ENCODE measurements around the gene SLC4A8. TPM values are rescaled to one million over a fixed set of nuclear protein-coding genes. Genes with fewer than 3 reads are reported as not detected.

The SLC4A8 gene
- total and polyA plus RNA-seq, 9 of the 15 experiments (the other 6 are each of a cell fraction or from before 2014, with no cell fraction given), result 0.04 to 1.5 (median 0.12) TPM; not detected in 2

DNA sequence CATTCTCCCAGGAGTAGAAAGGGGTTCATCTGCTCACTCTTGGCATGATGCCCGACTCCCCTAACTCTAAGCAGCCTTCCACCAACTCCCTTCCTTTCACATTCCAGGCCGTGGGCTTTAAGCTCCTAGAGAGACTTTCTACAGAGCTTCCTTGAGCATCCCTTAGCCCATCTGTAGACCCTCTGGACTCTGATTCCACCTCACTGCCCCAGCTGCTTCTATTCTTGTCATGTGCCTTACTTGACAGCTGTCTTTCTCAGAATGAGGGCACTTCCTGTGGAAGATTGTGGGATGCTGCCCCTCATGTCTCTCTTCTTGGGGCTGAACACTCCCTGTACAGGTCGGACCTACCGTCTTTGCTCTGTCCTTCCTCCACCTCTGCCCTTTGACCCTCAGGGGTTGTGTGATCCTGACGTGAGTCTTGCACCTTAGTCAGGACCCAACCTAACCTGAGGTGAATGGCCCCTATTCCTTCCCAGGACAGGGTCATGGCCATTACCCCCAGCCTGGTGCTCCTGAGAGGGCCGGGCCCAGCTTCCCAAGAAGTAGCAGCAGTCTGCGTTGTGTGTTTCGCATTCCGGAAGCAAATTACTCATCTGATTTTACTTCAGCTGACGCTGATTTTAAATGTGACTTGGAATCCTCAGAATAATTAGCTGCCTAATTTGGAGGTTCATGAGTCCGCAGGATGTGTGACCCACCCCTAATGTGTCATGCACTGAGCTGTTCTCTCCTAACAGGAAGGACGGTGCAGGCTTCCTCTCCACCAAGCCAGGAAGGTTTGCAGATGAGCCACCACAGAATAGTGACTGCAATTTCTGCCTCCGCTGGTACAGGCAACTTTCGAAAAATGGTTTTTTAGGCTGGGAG lies 30.7 kb upstream of the SLC4A8 start (continued):
- TF ChIP-seq, protein P1, sequence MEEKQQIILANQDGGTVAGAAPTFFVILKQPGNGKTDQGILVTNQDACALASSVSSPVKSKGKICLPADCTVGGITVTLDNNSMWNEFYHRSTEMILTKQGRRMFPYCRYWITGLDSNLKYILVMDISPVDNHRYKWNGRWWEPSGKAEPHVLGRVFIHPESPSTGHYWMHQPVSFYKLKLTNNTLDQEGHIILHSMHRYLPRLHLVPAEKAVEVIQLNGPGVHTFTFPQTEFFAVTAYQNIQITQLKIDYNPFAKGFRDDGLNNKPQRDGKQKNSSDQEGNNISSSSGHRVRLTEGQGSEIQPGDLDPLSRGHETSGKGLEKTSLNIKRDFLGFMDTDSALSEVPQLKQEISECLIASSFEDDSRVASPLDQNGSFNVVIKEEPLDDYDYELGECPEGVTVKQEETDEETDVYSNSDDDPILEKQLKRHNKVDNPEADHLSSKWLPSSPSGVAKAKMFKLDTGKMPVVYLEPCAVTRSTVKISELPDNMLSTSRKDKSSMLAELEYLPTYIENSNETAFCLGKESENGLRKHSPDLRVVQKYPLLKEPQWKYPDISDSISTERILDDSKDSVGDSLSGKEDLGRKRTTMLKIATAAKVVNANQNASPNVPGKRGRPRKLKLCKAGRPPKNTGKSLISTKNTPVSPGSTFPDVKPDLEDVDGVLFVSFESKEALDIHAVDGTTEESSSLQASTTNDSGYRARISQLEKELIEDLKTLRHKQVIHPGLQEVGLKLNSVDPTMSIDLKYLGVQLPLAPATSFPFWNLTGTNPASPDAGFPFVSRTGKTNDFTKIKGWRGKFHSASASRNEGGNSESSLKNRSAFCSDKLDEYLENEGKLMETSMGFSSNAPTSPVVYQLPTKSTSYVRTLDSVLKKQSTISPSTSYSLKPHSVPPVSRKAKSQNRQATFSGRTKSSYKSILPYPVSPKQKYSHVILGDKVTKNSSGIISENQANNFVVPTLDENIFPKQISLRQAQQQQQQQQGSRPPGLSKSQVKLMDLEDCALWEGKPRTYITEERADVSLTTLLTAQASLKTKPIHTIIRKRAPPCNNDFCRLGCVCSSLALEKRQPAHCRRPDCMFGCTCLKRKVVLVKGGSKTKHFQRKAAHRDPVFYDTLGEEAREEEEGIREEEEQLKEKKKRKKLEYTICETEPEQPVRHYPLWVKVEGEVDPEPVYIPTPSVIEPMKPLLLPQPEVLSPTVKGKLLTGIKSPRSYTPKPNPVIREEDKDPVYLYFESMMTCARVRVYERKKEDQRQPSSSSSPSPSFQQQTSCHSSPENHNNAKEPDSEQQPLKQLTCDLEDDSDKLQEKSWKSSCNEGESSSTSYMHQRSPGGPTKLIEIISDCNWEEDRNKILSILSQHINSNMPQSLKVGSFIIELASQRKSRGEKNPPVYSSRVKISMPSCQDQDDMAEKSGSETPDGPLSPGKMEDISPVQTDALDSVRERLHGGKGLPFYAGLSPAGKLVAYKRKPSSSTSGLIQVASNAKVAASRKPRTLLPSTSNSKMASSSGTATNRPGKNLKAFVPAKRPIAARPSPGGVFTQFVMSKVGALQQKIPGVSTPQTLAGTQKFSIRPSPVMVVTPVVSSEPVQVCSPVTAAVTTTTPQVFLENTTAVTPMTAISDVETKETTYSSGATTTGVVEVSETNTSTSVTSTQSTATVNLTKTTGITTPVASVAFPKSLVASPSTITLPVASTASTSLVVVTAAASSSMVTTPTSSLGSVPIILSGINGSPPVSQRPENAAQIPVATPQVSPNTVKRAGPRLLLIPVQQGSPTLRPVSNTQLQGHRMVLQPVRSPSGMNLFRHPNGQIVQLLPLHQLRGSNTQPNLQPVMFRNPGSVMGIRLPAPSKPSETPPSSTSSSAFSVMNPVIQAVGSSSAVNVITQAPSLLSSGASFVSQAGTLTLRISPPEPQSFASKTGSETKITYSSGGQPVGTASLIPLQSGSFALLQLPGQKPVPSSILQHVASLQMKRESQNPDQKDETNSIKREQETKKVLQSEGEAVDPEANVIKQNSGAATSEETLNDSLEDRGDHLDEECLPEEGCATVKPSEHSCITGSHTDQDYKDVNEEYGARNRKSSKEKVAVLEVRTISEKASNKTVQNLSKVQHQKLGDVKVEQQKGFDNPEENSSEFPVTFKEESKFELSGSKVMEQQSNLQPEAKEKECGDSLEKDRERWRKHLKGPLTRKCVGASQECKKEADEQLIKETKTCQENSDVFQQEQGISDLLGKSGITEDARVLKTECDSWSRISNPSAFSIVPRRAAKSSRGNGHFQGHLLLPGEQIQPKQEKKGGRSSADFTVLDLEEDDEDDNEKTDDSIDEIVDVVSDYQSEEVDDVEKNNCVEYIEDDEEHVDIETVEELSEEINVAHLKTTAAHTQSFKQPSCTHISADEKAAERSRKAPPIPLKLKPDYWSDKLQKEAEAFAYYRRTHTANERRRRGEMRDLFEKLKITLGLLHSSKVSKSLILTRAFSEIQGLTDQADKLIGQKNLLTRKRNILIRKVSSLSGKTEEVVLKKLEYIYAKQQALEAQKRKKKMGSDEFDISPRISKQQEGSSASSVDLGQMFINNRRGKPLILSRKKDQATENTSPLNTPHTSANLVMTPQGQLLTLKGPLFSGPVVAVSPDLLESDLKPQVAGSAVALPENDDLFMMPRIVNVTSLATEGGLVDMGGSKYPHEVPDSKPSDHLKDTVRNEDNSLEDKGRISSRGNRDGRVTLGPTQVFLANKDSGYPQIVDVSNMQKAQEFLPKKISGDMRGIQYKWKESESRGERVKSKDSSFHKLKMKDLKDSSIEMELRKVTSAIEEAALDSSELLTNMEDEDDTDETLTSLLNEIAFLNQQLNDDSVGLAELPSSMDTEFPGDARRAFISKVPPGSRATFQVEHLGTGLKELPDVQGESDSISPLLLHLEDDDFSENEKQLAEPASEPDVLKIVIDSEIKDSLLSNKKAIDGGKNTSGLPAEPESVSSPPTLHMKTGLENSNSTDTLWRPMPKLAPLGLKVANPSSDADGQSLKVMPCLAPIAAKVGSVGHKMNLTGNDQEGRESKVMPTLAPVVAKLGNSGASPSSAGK (IDR thresholded peaks at IDR 0.05), result no peak
- TF ChIP-seq, protein P2, sequence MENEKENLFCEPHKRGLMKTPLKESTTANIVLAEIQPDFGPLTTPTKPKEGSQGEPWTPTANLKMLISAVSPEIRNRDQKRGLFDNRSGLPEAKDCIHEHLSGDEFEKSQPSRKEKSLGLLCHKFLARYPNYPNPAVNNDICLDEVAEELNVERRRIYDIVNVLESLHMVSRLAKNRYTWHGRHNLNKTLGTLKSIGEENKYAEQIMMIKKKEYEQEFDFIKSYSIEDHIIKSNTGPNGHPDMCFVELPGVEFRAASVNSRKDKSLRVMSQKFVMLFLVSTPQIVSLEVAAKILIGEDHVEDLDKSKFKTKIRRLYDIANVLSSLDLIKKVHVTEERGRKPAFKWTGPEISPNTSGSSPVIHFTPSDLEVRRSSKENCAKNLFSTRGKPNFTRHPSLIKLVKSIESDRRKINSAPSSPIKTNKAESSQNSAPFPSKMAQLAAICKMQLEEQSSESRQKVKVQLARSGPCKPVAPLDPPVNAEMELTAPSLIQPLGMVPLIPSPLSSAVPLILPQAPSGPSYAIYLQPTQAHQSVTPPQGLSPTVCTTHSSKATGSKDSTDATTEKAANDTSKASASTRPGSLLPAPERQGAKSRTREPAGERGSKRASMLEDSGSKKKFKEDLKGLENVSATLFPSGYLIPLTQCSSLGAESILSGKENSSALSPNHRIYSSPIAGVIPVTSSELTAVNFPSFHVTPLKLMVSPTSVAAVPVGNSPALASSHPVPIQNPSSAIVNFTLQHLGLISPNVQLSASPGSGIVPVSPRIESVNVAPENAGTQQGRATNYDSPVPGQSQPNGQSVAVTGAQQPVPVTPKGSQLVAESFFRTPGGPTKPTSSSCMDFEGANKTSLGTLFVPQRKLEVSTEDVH (IDR thresholded peaks at IDR 0.05; ENCODE audit: low read depth, partially characterized antibody), result no peak
- TF ChIP-seq MEF2A (IDR thresholded peaks at IDR 0.05; ENCODE audit: control insufficient read depth, low read depth, low read length), result no peak
- TF ChIP-seq NFIC (IDR thresholded peaks at IDR 0.05), result peak; percentile 21; the same call in 1 of the 2 replicates
- TF ChIP-seq RBM25 (IDR thresholded peaks at IDR 0.05; ENCODE audit: low read depth, low read length, severe bottlenecking), result no peak
- no peak for TF ChIP-seq ZNF76 (CRISPR knock-in tag; IDR thresholded peaks at IDR 0.05; ENCODE audit: borderline replicate concordance)

Data from K562 (cell line).